GM23248 (cell line): ENCODE data around the gene CASK. TPM values are rescaled to one million over a fixed set of nuclear protein-coding genes. Genes with fewer than 3 reads are reported as not detected.

ENCODE experiments used
- DNase-seq: peaks from one replicate; pipeline ENCODE4 v3.0.0-alpha.2; 2015
- H2AFZ ChIP-seq: fragments of 200-600 bp; sonication (generic); 2 replicates; pipeline ENCODE4 v1.6.1; 2016; ENCODE audit warnings: antibody characterized with exemption
- H3F3A ChIP-seq: fragments of 200-600 bp; sonication (generic); 2 replicates; pipeline ENCODE4 v1.6.1; 2016; ENCODE audit warnings: mild to moderate bottlenecking, antibody characterized with exemption, mixed run types; ENCODE audit not compliant: insufficient read depth
- H3K27ac ChIP-seq: fragments of 200-600 bp; sonication (generic); 2 replicates; pipeline ENCODE4 v1.5.1; 2016; ENCODE audit warnings: mild to moderate bottlenecking
- H3K27me3 ChIP-seq: fragments of 200-600 bp; sonication (generic); replicated peaks from 2 replicates; pipeline ENCODE4 v1.6.1; 2016; ENCODE audit warnings: mild to moderate bottlenecking; ENCODE audit not compliant: insufficient read depth
- H3K36me3 ChIP-seq: fragments of 200-600 bp; sonication (generic); 2 replicates; pipeline ENCODE4 v1.6.1; 2016; ENCODE audit warnings: low read depth, mild to moderate bottlenecking
- H3K4me1 ChIP-seq: fragments of 200-600 bp; sonication (generic); 2 replicates; pipeline ENCODE4 v1.6.1; 2016; ENCODE audit warnings: mild to moderate bottlenecking; ENCODE audit not compliant: insufficient read depth
- H3K4me2 ChIP-seq: fragments of 200-600 bp; sonication (generic); one replicate; pipeline ENCODE4 v1.6.1; 2016; ENCODE audit warnings: mild to moderate bottlenecking; ENCODE audit not compliant: unreplicated experiment
- H3K4me3 ChIP-seq: fragments of 200-600 bp; sonication (generic); 2 replicates; pipeline ENCODE4 v1.5.1; 2016; ENCODE audit warnings: mild to moderate bottlenecking
- H3K79me2 ChIP-seq: fragments of 200-600 bp; sonication (generic); 2 replicates; pipeline ENCODE4 v1.6.1; 2016; ENCODE audit warnings: mild to moderate bottlenecking; ENCODE audit not compliant: insufficient read depth
- H3K9ac ChIP-seq: fragments of 200-600 bp; sonication (generic); 2 replicates; pipeline ENCODE4 v1.6.1; 2016; ENCODE audit warnings: mild to moderate bottlenecking
- H3K9me2 ChIP-seq: fragments of 200-600 bp; sonication (generic); 2 replicates; pipeline ENCODE4 v1.6.1; 2016; ENCODE audit warnings: mixed run types, mild to moderate bottlenecking, moderate library complexity; ENCODE audit not compliant: insufficient read depth
- H3K9me3 ChIP-seq: fragments of 200-600 bp; sonication (generic); one replicate; pipeline ENCODE4 v1.6.1; 2017; ENCODE audit warnings: low read depth
- H4K20me1 ChIP-seq: fragments of 200-600 bp; sonication (generic); 2 replicates; pipeline ENCODE4 v1.6.0; 2016; ENCODE audit not compliant: insufficient read depth
- EZH2 ChIP-seq: fragments of 200-600 bp; sonication (generic); IDR thresholded peaks from 2 replicates; pipeline ENCODE4 v1.6.1; 2018; ENCODE audit warnings: antibody characterized with exemption, mild to moderate bottlenecking; ENCODE audit not compliant: insufficient read depth, poor library complexity, severe bottlenecking
- EZH2phosphoT487 ChIP-seq: fragments of 200-600 bp; sonication (generic); IDR thresholded peaks from 2 replicates; pipeline ENCODE4 v1.6.1; 2018; ENCODE audit warnings: antibody characterized with exemption, moderate library complexity, mild to moderate bottlenecking, low read depth; ENCODE audit not compliant: insufficient read depth
- WGBS, 2 experiments: methylation state at CpG; one replicate each; pipeline ENCODE4 v1.1.6; 2015 to 2017; ENCODE audit warnings: low lambda C conversion rate in 2 of 2, low coverage in 1 of 2; ENCODE audit errors: missing lambda C conversion rate in 2 of 2; 5-methylcytosine and 5-hydroxymethylcytosine counted together
- in situ Hi-C: fragments of 300-500 bp; cut with MboI; formaldehyde crosslinking; loops from 2 replicates; pipeline ENCODE4 v1.15.0; 2020
- polyA plus RNA-seq: library from polyadenylated mRNA; unstranded; fragments of >200 nt; fragmentation: Nextera tagmentation; extraction: Ambion mirVana; gene quantifications from 2 replicates; pipeline ENCODE4 v1.2.1, GENCODE V29; 2016
- total RNA-seq: library from RNA; depleted of rRNA; stranded (reverse); fragments of >200 nt; shearing (Covaris generic); gene quantifications from 2 replicates; pipeline ENCODE4 v1.2.3, GENCODE V29; 2014

CASK gene
- total and polyA plus RNA-seq, 2 experiments from 2014 or later = 2.5 to 29.2 TPM

- Histone ChIP-seq H3K4me2 (no peak overlapping the region), H3K9me3 (no peaks in the 10 kb centered on the region), H3K79me2 (no peaks in the 10 kb centered on the region), H3K4me3 (no peak overlapping the region), H3K36me3 (no peaks in the 10 kb centered on the region), H3K9ac (no peak overlapping the region), H2AFZ (no peak overlapping the region), H3K27ac (no peak overlapping the region), H3F3A (no peaks in the 10 kb centered on the region), H3K9me2 (no peaks in the 10 kb centered on the region), H4K20me1 (no peaks in the 10 kb centered on the region), H3K27me3 (no peaks in the 10 kb centered on the region), H3K4me1 (no peaks in the 10 kb centered on the region)
- in situ Hi-C loops = no loop called here
- DNase-seq = no peak
- TF ChIP-seq EZH2phosphoT487 (no peak), EZH2 (no peak)
- 95% methylated on average over 3 of the region's 3 CpGs for WGBS, 2 experiments
Measured at GRCh38 chrX:41590641-41591040, 332.7 kb downstream of the CASK start.

GRCh38 chrX:41589634-41590270, 333.6 kb downstream of the CASK start:
- Histone ChIP-seq H3K4me3 (peak overlapping the region; percentile 62), H3K27me3 (no peaks in the 10 kb centered on the region), H2AFZ (peak overlapping the region; percentile 77), H3K27ac (0 out of 2 replicates have a peak overlapping the region, but pooled peaks have one; percentile 33), H3K4me2 (peak overlapping the region; percentile 65), H3K9me2 (no peaks in the 10 kb centered on the region), H4K20me1 (no peaks in the 10 kb centered on the region), H3K36me3 (no peaks in the 10 kb centered on the region), H3K9me3 (no peaks in the 10 kb centered on the region), H3F3A (no peaks in the 10 kb centered on the region), H3K9ac (peak overlapping the region; percentile 56), H3K4me1 (no peaks in the 10 kb centered on the region), H3K79me2 (no peaks in the 10 kb centered on the region)
- no peak for TF ChIP-seq EZH2phosphoT487
- no peak for TF ChIP-seq EZH2
- in situ Hi-C loops = no loop called here
- DNase-seq = peak; percentile 36
- WGBS, 2 experiments = 9 to 20% methylated on average over 5 of the region's 5 CpGs

- TF ChIP-seq EZH2phosphoT487 (no peak), EZH2 (no peak)
- H3K27me3 ChIP-seq = no peaks in the 10 kb centered on the region
- no peak overlapping the region for H3K27ac ChIP-seq
- in situ Hi-C loops = no loop called here
- no peak overlapping the region for H3K9ac ChIP-seq
- no peaks in the 10 kb centered on the region for H3F3A ChIP-seq
- H4K20me1 ChIP-seq = no peaks in the 10 kb centered on the region
- H3K36me3 ChIP-seq = no peaks in the 10 kb centered on the region
- no peak for DNase-seq
- H3K9me3 ChIP-seq = no peaks in the 10 kb centered on the region
- 95 to 100% methylated on average over 4 of the region's 4 CpGs for WGBS, 2 experiments
- no peaks in the 10 kb centered on the region for H3K9me2 ChIP-seq
- no peak overlapping the region for H3K4me3 ChIP-seq
- H3K4me1 ChIP-seq = no peaks in the 10 kb centered on the region
- H2AFZ ChIP-seq = no peak overlapping the region
- H3K4me2 ChIP-seq = no peak overlapping the region
- H3K79me2 ChIP-seq = no peaks in the 10 kb centered on the region
Measured at GRCh38 chrX:41588271-41588670, 335.1 kb downstream of the CASK start.

- H3F3A ChIP-seq = no peaks in the 10 kb centered on the region
- H2AFZ ChIP-seq = no peak overlapping the region
- no peak overlapping the region for H3K9ac ChIP-seq
- H3K79me2 ChIP-seq = no peaks in the 10 kb centered on the region
- no peaks in the 10 kb centered on the region for H3K9me3 ChIP-seq
- H3K36me3 ChIP-seq = no peaks in the 10 kb centered on the region
- no peak overlapping the region for H3K4me3 ChIP-seq
- no peaks in the 10 kb centered on the region for H3K9me2 ChIP-seq
- no peak overlapping the region for H3K27ac ChIP-seq
- no peak for DNase-seq
- H3K27me3 ChIP-seq = no peaks in the 10 kb centered on the region
- no peaks in the 10 kb centered on the region for H3K4me1 ChIP-seq
- no peaks in the 10 kb centered on the region for H4K20me1 ChIP-seq
- in situ Hi-C loops = no loop called here
- TF ChIP-seq EZH2phosphoT487 = no peak
- TF ChIP-seq EZH2 = no peak
- WGBS, 2 experiments = 87 to 96% methylated on average over 6 of the region's 6 CpGs
- H3K4me2 ChIP-seq = no peak overlapping the region
Measured at GRCh38 chrX:41580423-41581064, 342.8 kb downstream of the CASK start.
